Heart right ventricle (tissue), 16 donors: ENCODE data around the gene TUBG2. TPM values are rescaled to one million over a fixed set of nuclear protein-coding genes. Genes with fewer than 3 reads are reported as not detected.

ENCODE experiments used
- ATAC-seq, 8 donors: fragments of 200-7000 bp; cut with Tn5 transposase; one replicate each; pipeline ENCODE4 v1.9.1; 2020; ENCODE audit warnings: mild to moderate bottlenecking in 8 of 8, moderate library complexity in 8 of 8, moderate number of reproducible peaks in 1 of 8
- DNase-seq, 2 donors: peaks; one replicate each; pipeline ENCODE4 v3.0.0-alpha.2; 2020
- H3K27ac ChIP-seq, 10 donors: fragments of 200-600 bp; sonication (generic) in 2 of 10; one replicate each; pipeline versions ENCODE4 v1.5.0 to v1.8.0; 2020 to 2022; ENCODE audit warnings: mild to moderate bottlenecking in 3 of 10
- H3K27me3 ChIP-seq, 7 donors: fragments of 200-600 bp; one replicate each; pipeline ENCODE4 v1.8.0; 2021 to 2022; ENCODE audit warnings: mild to moderate bottlenecking in 2 of 7
- H3K36me3 ChIP-seq, 9 donors: fragments of 200-600 bp; sonication (generic) in 1 of 9; one replicate each; pipeline versions ENCODE4 v1.5.0 to v1.8.0; 2020 to 2022; ENCODE audit warnings: mild to moderate bottlenecking in 2 of 9
- H3K4me1 ChIP-seq, 9 donors: fragments of 200-600 bp; sonication (generic) in 1 of 9; one replicate each; pipeline versions ENCODE4 v1.5.0 to v1.8.0; 2020 to 2022; ENCODE audit warnings: mild to moderate bottlenecking in 4 of 9
- H3K4me3 ChIP-seq, 10 donors: fragments of 200-600 bp; sonication (generic) in 2 of 10; one replicate each; pipeline versions ENCODE4 v1.5.0 to v1.8.0; 2020 to 2022; ENCODE audit warnings: mild to moderate bottlenecking in 7 of 10, moderate library complexity in 2 of 10
- H3K9me3 ChIP-seq, 11 donors: fragments of 200-600 bp in 10 of 11; sonication (generic) in 2 of 11; one replicate each; pipeline versions ENCODE4 v1.5.0 to v1.8.0; 2013 to 2022; ENCODE audit warnings: mild to moderate bottlenecking in 2 of 11, control low read depth in 1 of 11, moderate library complexity in 1 of 11
- CTCF ChIP-seq, 9 donors: fragments of 200-600 bp; sonication (generic) in 2 of 9; IDR thresholded peaks; one replicate each; pipeline versions ENCODE4 v1.5.0 to v1.8.0; 2021 to 2022; ENCODE audit warnings: antibody characterized with exemption in 9 of 9, mild to moderate bottlenecking in 5 of 9, moderate library complexity in 1 of 9
- WGBS, 2 donors: extraction: QIAGEN DNeasy Blood & Tissue Kit; methylation state at CpG; one replicate each; pipeline ENCODE4 v1.1.7; 2013; ENCODE audit warnings: inconsistent platforms in 1 of 2; 5-methylcytosine and 5-hydroxymethylcytosine counted together
- intact Hi-C, 10 donors: fragments of 100-400 bp; cut with DNase I; formaldehyde crosslinking; loops; one replicate each; pipeline versions ENCODE4 v1.11.1 to v1.14.2; 2022
- polyA plus RNA-seq, 2 donors: library from polyadenylated mRNA; stranded (reverse); fragments of 200-250 nt; gene quantifications; one replicate each; pipeline ENCODE4 v1.2.3, GENCODE V29; 2013
- total RNA-seq, 10 donors: library from RNA; stranded (reverse); fragmentation: NEBNext Ultra II Directional in 3 of 10; extraction: Animal tissue kit (Norgen Biotek cat#: 25700) in 3 of 10; gene quantifications; one replicate each; pipeline versions ENCODE4 v1.2.1 to v1.2.4, GENCODE V29; 2021 to 2023
- donor health status: Arrhythmogenic right ventricular cardiomyopathy.
- donor health status: ischemic (EF 13 %, LVEDD 7.1; RV severe dilation, severe dysfunction).
- donor health status: healthy with polysubstance abuse.
- donor health status: DM: no; HTN: yes; CAD: no.
- donor health status: DM: no; HTN: no; CAD: no.
- donor health status: ischemic (EF 25% LVEDD 6.9; RV normal size, moderate dysfunction).
- donor health status: ischemic (EF 25% LVEDD 5.7; RV mildly dilated, moderate dysfunction).
- donor health status: healthy.
- donor health status: DM: yes; HTN: yes; CAD: no.
- donor health status: Ischemic cardiomyopathy.
- donor health status: ischemic (EF 35%, LVEDD 5.7; RV mildly dilated, moderate dysfunction).
- donor health status: nonischemic (EF 11% LVEDD 7.7; RV severe dilation, severe dysfunction).
- donor health status: DM: yes; HTN: yes; CAD: no.
- donor health status: PGD.
- donor health status: ischemic (EF 29% LVEDD 5.4; RV normal size, mild dysfunction).
- donor health status: nonischemic (EF 23%, LVEDD 6.1; RV moderate dilation, normal function).

TUBG2 gene
- total and polyA plus RNA-seq, 12 donors, result 9.8 to 21.3 (median 14.7) TPM

GRCh38 chr17:42692489-42692888, 33.4 kb downstream of the TUBG2 start:
- intact Hi-C loops, result no loop called here
- Histone ChIP-seq H3K9me3 (no peaks in the 10 kb centered on the region), H3K36me3 (peaks cover 0 to 100% (median 27%) of the 10 kb centered on the region in 9 donors), H3K27me3 (no peaks in the 10 kb centered on the region), H3K4me3 (no peak overlapping the region), H3K27ac (no peak overlapping the region), H3K4me1 (peaks cover 0 to 11% (median 0%) of the 10 kb centered on the region in 9 donors)
- no peak for ATAC-seq
- no peak for DNase-seq
- TF ChIP-seq CTCF (IDR thresholded peaks at IDR 0.05), result no peak
- WGBS, 2 donors, result 86 to 87% methylated on average over 11 of the region's 11 CpGs

GRCh38 chr17:42694524-42694923, 35.4 kb downstream of the TUBG2 start:
- Histone ChIP-seq H3K9me3 (no peaks in the 10 kb centered on the region), H3K4me3 (no peak overlapping the region), H3K4me1 (peaks cover 0 to 18% (median 7%) of the 10 kb centered on the region in 9 donors), H3K27ac (no peak overlapping the region), H3K36me3 (peaks cover 0 to 93% (median 32%) of the 10 kb centered on the region in 9 donors), H3K27me3 (no peaks in the 10 kb centered on the region)
- ATAC-seq (no peak), DNase-seq (no peak)
- no peak for TF ChIP-seq CTCF (IDR thresholded peaks at IDR 0.05)
- intact Hi-C loops, result no loop called here
- 93 to 96% methylated on average over 3 of the region's 3 CpGs for WGBS, 2 donors

GRCh38 chr17:42695500-42695899, 36.4 kb downstream of the TUBG2 start:
- Histone ChIP-seq H3K4me3 (no peak overlapping the region), H3K4me1 (peaks cover 0 to 13% (median 7%) of the 10 kb centered on the region in 9 donors), H3K27ac (no peak overlapping the region), H3K9me3 (no peaks in the 10 kb centered on the region), H3K36me3 (peaks cover 0 to 93% (median 28%) of the 10 kb centered on the region in 9 donors), H3K27me3 (no peaks in the 10 kb centered on the region)
- WGBS, 2 donors, result 90 to 93% methylated on average over 20 of the region's 20 CpGs
- intact Hi-C loops, result no loop called here
- DNase-seq, result no peak
- ATAC-seq, result no peak
- TF ChIP-seq CTCF (IDR thresholded peaks at IDR 0.05), result no peak

GRCh38 chr17:42697108-42697811, 38.2 kb downstream of the TUBG2 start:
- DNase-seq, result no peak

More at GRCh38 chr17:42697108-42697811, 38.2 kb downstream of the TUBG2 start:
- Histone ChIP-seq H3K4me1 (peaks cover 0 to 11% (median 7%) of the 10 kb centered on the region in 9 donors), H3K9me3 (no peaks in the 10 kb centered on the region), H3K4me3 (no peak overlapping the region), H3K27me3 (no peaks in the 10 kb centered on the region), H3K36me3 (peaks cover 0 to 93% (median 42%) of the 10 kb centered on the region in 9 donors), H3K27ac (no peak overlapping the region)
- intact Hi-C loops, result no loop called here
- 96% methylated on average over 19 of the region's 19 CpGs for WGBS, 2 donors
- no peak for TF ChIP-seq CTCF (IDR thresholded peaks at IDR 0.05)
- ATAC-seq, result no peak
